G401 (cell line): ENCODE data around the gene HMGB1. TPM values are rescaled to one million over a fixed set of nuclear protein-coding genes. Genes with fewer than 3 reads are reported as not detected.

Experiments
- DNase-seq: peaks from one replicate; pipeline ENCODE4 v3.0.0-alpha.2; 2015; ENCODE audit warnings: low spot score
- in situ Hi-C: cut with HindIII; loops from 2 replicates; pipeline ENCODE4 v1.10.0; 2016; ENCODE audit warnings: low sequenced_read_pairs, mixed read lengths
- total RNA-seq: library from RNA; depleted of rRNA; stranded (reverse); fragments of >200 nt; shearing (Covaris generic); gene quantifications from 2 replicates; pipeline ENCODE4 v1.2.3, GENCODE V29; 2014

Gene HMGB1
- total RNA-seq, 1 experiment from 2014 or later = 894 TPM

DNA sequence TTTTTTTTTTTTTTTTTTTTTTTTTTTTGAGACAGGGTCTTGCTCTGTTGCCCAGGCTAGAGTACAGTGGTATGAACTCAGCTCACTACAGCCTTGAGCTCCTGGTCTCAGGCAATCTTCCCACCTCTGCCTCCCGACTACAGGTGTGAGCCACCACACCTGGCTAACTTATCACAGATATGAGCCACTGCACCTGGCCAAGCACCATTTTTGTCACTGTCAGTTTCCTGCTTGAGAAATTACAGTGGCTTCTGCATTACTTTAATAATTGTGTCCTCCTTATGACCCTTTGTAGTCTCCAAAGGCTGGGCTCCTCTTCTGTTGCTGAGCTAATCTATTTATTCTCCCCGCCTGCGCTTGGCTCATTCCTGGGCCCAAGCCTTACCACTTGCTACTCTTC is 27.4 kb downstream of the HMGB1 start:
- DNase-seq = no peak
- in situ Hi-C loops = no loop called here

DNA sequence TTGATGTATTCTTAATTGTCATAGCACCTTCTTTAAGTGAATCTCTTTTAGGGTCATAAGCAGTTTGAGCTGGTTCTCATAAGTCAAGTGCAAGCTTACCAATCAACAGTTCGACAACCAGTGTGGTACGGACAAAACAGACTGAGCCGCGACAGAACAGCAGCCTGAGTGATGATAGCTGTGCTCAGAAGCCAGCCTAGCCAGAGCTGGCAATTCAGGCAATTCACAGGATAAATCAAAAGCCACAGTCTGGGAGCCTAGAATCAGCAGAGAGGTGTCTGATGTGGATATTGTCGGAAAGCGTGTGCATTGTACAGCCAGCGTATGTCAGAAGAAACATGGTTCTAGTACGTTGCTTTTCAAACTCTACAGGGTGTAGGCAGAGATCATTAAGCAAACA is 28.6 kb downstream of the HMGB1 start:
- no peak for DNase-seq
- in situ Hi-C loops = no loop called here

DNA sequence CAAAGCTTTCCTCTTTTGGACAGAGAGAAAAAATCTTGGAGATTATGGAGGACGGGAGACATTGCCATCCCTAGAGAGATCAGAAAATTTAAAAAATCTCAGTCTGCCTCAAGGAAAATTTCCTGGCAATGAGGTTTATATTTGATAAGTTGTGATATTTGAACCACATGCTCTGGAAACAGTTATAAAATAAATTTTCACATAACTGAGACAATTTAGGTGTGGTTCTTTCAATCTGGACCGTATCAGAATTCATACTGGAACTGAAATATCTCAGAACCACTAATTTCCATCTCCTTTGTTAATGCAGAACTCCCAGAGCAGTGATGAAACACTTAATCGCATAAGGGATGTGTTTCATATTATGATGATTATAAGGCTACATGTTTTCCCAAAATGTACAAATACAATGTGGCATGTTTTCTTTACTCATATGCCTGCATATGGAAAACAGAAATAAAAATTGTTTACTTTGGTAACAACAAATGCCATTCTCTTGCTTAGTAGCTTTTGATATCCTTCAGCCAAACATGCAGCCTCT is 29.8 kb downstream of the HMGB1 start:
- DNase-seq = no peak
- in situ Hi-C loops = no loop called here

DNA sequence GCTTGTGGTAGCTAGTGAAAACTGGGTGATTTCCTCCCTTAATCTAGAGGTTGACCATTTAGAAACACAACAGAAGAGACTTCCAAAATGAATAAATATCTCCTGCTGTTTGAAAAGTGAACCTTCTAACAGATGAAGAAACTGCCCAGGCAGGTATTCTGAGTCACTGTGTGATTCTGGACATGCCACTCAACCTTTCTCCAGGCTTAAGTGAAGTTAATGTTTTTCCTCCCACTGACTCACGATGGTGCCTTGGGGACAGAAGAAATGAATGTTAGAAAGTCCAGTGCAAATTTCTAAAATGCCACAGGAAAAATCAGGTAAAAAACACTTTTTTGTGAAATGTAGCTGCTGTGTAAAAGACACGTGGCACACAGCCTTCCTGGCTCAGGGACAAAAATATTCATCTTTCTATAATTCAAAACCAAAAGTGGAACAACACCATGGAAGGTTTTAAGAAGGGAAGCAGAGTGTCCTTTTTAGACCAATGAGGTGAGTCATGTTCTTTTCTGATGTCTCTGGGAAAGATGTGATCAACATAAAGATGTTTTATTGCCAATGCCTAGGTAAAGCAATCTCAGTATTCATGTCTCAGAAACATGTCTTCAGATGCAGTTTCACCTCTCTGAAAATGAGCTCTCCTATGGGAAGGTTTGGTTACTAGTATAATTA is 34.3 kb downstream of the HMGB1 start:
- in situ Hi-C loops = no loop called here
- DNase-seq = no peak

DNA sequence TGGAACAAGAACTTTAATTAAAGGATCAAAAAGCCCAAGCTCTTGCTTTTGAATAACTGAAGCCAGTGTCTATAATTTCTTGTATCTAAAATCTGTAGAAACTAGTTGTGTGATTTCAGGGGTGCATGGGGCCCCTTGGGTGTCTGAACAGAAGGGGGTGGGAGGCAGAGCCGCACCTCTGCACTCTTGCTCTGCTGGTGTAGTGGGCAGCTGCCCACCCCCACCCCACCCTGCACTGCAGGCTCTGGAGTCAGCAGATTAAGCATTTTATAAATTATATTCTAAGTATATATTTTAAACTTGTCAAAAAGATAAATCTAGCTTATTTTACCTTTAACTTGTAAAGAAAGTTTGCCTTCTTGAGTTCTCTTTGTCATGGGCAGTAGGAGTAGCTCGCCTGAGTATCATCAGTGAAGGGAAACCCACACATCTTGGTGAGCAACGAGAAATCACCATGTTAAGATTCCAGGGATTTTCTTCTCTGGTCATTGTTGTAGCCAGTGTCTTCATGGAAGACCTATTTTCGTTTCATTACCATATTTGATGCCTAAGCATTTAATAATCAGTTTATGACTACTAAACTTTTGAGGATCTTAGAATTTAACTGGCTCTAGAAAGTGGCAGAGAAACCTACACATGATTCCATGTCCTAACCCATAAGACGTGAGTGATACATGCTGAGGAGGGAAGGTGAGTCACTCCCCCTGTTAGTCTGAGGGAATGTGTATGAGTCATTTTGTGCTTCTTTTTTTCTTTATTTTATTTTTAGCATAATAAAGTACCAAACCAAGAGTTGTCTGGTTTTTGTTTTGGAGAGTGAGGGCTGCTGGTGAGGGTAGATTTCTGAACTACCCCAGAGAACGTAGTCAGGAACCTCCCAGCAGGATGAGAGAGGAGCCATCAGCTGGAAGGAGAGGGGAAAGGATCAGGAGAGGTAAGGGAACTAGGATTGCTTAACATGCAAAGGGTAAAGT is 35.7 kb downstream of the HMGB1 start:
- no peak for DNase-seq
- in situ Hi-C loops = no loop called here

DNA sequence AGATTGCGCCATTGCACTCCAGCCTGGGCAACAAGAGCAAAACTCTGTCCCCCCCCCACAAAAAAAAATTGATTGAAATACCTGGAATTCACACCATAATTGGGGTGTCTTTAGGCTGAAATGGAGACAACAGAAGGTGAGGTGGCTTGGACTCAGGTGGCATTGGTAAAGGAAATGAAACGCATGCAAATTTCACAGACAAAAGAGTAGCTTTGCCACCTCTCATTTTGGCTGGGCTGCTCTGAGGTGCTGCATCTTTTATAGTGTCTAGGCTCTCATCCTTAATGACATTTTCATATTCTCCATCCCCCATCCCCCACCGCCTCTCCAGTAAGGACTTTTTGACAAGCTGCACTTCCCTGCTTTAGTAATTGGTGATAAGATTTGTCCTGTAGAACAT is 36.5 kb downstream of the HMGB1 start:
- no peak for DNase-seq
- in situ Hi-C loops = no loop called here

DNA sequence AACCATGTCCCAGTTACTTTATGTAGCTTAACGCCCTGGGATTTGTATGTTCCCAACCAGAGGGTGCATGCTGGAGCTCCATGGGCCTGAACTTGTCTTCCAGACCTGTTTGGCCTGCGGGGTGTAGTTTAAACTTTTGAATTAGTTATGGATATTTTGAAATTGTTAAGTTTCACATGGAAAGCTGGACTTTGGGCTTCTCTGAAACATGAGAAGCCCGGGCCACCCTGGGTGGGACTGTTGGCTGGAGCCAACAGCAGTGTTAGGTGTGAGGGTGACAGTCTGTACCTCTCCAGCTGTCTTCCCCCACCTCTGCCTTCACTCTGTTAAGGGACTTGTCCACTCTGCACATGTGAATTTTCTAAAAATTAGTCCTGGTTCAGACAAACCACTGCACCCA is 41.8 kb downstream of the HMGB1 start:
- no peak for DNase-seq
- in situ Hi-C loops = no loop called here

DNA sequence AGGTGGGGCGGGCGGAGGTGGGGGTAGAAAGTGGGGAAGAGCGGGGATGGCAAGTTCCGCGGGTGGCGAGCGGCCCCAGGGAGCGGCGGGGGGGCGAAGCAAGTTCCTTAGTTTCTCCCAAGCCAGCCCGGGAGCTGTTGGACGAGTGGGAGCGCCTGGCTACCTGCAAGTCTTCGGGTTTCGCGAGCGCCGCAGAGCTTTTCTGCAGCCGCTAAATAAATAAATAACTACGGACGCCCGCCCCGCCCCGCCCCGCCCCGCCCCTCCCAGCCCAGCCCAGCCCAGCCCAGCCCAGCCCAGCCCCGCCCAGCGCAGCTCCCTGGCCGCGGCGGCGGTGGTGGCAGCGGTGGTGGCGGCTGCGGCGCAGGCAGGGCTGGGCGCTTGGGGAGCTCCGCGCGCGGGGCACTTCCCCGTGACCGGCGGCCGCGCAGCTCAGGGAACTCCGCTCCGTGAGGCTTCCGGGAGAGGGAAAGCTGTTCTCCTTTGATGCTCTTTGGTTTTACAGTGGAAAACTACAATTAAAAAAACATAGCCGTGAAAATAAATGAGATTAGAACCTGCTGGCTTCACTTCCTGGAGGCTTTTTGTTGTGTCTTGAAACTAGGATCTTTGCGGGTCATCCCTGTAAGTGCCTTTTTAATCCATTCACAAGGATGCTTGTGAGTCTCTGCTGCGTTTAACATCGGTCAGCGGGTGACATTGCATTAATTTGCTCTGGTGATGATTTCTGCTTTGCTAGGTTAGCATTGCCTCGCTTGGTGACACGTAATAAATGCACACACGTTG is 43.5 kb downstream of the HMGB1 start, which contains the start of gene UBE2L5:
UBE2L5 (plus strand) TSS at position 440 of the 786 bp plus-strand sequence. CDS start 5,498 bp downstream, outside the sequence.
- DNase-seq = peak; percentile 86
- in situ Hi-C loops = no loop called here

DNA sequence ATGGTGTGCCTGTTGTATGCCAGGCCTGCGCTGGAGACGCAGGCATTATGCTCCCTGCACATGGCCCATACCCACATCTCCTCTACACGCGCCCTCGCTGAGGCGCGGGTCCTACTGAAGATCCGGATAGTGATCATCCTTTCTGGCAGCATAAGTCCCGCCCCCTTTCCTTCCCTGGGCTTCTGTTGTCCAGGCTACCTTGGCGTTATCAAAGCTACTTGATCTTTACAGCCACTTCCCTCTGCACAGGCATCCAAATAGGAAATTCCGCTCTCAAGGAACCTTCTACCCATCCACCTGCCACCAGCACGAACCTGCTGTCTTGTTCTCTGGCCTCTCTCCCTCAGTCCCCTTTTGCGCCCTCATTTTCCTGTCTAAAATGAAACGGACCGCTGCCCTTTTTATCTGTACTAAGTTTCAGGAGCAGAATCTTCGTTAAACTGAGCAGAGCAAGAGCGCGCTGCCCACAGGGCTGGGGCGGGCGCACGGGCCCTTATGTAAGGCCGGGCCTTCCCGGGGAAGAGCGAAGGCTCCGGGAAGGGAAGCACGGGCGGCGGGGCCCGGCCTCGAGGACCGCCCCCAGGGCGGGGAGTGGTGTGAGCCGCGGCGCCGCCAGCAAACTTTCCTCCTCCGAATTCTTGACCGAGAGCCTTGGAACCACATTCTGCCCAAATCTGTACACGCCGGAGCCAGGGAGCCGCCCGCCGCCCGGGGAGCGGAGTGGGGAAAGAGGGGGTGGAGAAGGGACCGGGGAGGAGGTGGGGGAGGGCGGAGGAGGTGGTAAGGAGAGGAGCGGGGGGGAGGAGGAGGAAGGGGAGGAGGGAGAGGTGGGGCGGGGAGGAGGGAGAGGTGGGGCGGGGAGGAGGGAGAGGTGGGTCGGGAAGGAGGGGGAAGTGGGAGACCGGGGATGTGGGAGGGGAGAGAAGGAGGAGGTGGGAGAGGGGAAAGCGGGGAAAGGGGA is 44.4 kb downstream of the HMGB1 start:
- in situ Hi-C loops = no loop called here
- DNase-seq = peak; percentile 82

DNA sequence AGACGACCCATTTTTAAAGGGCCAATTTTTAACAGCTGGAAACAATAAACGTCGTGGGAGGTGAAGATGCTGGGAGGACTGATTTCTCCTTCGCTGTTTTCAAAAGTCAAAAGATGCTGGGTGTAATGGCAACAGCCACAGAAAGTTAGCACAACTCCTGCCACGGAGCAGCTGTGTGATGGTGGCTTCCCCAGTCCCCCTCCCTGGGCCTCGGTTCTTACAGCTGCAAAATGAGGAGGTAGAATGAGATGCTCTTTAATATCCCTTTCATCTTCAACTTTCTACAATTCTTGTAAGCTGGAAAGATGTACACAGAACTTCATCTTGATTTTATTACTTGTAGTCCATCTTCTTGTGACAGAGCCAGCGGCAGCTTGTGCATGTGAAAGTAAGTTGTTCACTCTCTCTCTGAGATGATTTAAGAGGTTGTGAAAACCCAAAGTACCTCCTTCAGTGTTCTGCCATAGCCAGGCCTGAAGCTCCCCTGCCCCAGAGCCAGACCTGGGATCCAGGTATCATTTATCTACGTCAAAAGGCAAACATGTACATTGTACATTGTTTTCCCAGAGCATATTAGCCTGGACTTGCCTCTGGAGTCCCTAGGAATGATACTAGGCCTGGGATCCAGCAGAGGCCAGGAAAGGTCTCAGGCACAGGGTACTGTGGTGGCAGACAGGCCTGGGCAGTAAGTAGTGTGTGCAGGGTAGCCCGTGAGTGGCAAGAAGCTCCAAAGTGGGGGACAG is 46.8 kb downstream of the HMGB1 start:
- in situ Hi-C loops = no loop called here
- no peak for DNase-seq

DNA sequence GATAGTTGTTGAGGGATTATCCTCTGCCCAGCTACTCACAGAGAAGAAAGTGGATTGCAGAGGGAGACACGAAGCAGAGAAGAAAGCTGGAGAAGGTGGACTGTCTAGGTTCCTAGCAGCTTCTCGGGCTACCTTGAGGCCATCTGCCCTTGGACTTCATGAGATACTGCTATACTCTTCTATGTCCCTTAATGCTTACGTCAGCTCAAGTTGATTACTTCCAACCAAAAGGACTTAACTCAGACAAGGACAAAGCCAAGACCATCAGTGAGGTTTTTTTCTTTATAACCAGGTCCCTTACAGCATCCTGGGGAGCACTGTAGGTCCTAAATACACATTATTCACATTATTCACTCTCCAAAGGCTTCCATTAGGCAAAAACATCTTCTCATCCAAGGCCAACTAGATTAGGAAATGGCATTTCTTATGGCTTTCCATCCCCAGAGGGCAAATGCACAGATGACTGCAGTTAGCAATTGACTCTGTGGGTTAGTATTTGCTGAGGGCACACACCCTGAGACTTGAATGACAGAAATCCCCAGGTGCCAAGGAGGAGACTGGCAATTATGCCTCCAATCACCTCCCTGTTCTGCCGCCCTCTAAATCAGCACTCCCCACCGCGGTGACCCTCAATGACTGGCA is 47.5 kb downstream of the HMGB1 start:
- in situ Hi-C loops = no loop called here
- DNase-seq = no peak

DNA sequence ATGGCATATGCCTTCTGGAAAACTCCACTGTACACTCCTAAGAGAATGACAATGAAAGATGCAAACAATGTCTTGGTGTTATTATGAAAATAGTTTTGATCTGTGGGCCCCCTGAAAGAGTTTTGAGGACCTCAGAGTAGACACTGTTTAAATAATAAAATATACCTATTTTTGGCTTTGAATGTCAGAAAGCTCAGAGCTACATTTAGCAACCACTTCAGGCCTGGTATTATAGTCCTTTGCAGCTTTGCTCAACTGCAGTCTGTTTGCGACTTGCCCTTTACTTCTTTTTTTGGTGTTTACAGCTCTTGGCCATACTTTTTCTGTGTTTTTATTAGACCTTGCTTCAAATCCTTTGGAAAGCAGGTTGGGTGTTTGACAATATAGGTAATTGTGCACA is 49.3 kb downstream of the HMGB1 start:
- in situ Hi-C loops = no loop called here
- no peak for DNase-seq

DNA sequence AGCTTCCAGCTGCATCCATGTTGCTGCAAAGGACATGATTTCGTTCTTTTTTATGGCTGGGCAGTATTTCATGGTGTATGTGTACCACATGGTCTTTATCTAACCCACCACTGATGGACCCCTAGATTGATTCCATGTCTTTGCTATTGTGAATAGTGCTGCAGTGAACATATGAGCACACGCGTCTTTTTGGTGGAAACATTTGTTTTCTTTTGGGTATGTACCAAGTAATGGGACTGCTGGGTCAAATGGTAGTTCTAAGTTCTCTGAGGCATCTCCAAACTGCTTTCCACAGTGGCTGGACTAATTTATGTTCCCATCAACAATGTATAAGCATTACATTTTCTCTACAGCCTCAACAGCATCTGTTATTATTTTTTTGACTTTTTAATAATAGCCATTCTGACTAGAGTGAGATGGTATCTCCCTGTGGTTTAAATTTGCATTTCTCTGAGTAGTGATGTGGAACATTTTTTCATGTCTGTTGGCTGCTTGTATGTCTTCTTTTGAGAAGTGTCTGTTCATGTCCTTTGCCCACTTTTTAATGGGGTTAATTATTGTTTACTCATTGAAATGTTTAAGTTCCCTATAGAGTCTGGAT is 50.2 kb downstream of the HMGB1 start:
- no peak for DNase-seq
- in situ Hi-C loops = no loop called here

DNA sequence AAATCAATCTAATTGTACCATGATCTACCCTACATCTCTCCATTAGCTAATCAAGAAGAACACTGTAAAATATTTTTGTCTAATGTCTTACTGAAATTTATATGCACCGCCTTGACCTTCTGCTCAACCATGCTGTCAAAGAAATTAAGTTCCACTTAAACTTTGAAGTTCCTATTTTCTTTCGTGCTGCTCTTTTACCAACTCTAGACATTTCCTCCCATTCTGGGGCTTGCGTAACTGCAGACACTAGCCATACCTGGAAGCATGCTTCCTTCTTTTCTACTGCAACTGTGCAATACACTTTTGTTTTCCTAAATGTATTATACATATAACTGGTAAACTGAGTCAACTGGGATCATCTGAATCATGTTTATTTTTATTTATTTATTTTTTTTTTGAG is 51.9 kb downstream of the HMGB1 start:
- no peak for DNase-seq
- in situ Hi-C loops = no loop called here

DNA sequence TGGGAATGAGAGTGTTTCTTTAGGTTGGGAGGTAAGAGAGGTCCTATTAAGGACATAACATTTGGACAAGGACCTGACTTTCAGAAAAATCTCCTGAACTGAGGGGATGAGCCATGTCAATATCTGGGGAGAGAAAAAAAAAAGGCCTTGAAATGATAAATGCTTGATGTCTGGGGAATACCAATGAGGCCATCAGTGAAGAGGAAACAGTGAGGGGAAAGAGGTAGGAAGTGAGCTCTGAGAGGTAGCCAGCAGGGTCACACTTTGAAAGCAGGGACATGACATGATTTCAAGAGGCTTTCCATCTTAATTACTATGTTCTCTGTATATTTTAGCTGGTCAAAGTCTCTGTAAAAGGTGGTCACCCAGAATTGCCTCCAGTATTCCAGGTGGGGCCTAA is 53.4 kb downstream of the HMGB1 start:
- in situ Hi-C loops = no loop called here
- DNase-seq = no peak

DNA sequence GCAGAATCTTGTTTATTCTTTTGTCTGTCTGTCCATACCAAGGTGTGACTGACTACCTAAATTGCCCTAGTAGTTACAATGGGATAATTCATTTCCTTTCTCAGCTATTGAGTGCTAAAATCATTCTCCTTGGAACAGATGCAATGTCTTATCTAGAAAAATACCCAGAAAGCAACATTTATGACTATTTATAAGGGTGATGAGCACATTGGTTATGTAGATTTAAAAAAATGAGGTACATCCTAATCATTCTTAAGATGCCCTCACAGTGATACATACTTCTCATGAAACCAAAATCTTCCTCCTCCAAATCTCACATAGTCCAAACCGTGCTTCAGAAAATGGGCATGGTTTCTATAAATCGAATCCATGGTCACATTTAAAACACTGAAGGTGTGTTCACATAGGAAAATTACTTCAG is 55.0 kb downstream of the HMGB1 start:
- DNase-seq = no peak
- in situ Hi-C loops = no loop called here
